ENCODE data around the gene IPCEF1.

DNA sequence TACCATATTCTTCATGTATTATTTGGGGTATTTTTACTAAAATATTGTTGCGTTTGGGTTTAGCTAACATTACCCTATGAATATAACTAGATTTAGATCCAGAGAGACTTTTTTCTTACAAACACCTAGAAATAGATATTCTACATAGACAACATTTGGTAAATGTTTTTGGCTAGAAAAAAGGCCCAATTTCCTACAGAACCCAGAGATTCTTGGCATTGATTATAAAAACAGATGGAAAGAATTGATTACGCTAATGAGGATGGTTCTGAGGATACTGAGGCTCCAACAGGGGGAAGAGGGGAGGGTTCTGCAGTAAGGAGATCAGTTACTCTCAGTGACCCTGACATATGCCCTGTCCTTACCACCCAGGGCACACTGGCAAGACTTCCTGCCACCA, 123.2 kb downstream of the IPCEF1 start:
- TF ChIP-seq, protein P1, sequence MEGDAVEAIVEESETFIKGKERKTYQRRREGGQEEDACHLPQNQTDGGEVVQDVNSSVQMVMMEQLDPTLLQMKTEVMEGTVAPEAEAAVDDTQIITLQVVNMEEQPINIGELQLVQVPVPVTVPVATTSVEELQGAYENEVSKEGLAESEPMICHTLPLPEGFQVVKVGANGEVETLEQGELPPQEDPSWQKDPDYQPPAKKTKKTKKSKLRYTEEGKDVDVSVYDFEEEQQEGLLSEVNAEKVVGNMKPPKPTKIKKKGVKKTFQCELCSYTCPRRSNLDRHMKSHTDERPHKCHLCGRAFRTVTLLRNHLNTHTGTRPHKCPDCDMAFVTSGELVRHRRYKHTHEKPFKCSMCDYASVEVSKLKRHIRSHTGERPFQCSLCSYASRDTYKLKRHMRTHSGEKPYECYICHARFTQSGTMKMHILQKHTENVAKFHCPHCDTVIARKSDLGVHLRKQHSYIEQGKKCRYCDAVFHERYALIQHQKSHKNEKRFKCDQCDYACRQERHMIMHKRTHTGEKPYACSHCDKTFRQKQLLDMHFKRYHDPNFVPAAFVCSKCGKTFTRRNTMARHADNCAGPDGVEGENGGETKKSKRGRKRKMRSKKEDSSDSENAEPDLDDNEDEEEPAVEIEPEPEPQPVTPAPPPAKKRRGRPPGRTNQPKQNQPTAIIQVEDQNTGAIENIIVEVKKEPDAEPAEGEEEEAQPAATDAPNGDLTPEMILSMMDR (IDR thresholded peaks at IDR 0.05), result no peak
- TF ChIP-seq POLR2A (IDR thresholded peaks at IDR 0.05), result no peak
